Stimulated activated CD8-positive, alpha-beta memory T cell treated with anti-CD3 and anti-CD28 coated beads, Interleukin-4, amount 100 ng/mL, for 4 hours (primary cell): ENCODE results near the gene C16orf96.
"Not testable (repeated sequence)": the region's sequence is repeated elsewhere in the genome, so short reads cannot be mapped to it uniquely, and the experiment has no call there.

Experiments
- DNase-seq, 2 donors: peaks; one replicate each; pipeline ENCODE4 v3.0.0-alpha.2; 2020; ENCODE audit warnings: low read depth in 2 of 2, low spot score in 1 of 2

The C16orf96 gene

GRCh38 chr16:4564661-4565267, 8.6 kb downstream of the C16orf96 start:
- no peak for DNase-seq

GRCh38 chr16:4566144-4566543, 10.0 kb downstream of the C16orf96 start:
- DNase-seq: no peak

- DNase-seq: no peak
These were observed 13.9 kb downstream of the C16orf96 start for GRCh38 chr16:4570086-4570485.

- DNase-seq: no peak
These were observed 14.7 kb downstream of the C16orf96 start for GRCh38 chr16:4570688-4571321.

- no peak for DNase-seq
These were observed 16.6 kb downstream of the C16orf96 start for GRCh38 chr16:4572715-4573114.

- DNase-seq: not testable (repeated sequence)
These were observed 17.8 kb downstream of the C16orf96 start for GRCh38 chr16:4573926-4574325.

GRCh38 chr16:4574919-4575705, 19.0 kb downstream of the C16orf96 start:
- no peak for DNase-seq

GRCh38 chr16:4576008-4576407, 19.9 kb downstream of the C16orf96 start:
- DNase-seq: no peak

GRCh38 chr16:4578961-4579530, 22.9 kb downstream of the C16orf96 start:
- no peak for DNase-seq

GRCh38 chr16:4580250-4580649, 24.1 kb downstream of the C16orf96 start:
- no peak for DNase-seq

- DNase-seq: no peak
These were observed 27.8 kb downstream of the C16orf96 start for GRCh38 chr16:4583906-4584305.

- no peak for DNase-seq
These were observed 30.2 kb downstream of the C16orf96 start for GRCh38 chr16:4586291-4586690.

GRCh38 chr16:4588386-4588785, 32.2 kb downstream of the C16orf96 start:
- no peak for DNase-seq

- no peak for DNase-seq
These were observed 32.8 kb downstream of the C16orf96 start for GRCh38 chr16:4588961-4589360.

- no peak for DNase-seq
These were observed 35.1 kb downstream of the C16orf96 start for GRCh38 chr16:4591191-4591590.

- no peak for DNase-seq
These were observed 35.7 kb downstream of the C16orf96 start for GRCh38 chr16:4591706-4592470.

- DNase-seq: no peak
These were observed 36.9 kb downstream of the C16orf96 start for GRCh38 chr16:4593086-4593485.

GRCh38 chr16:4594433-4595410, 38.6 kb downstream of the C16orf96 start:
- no peak for DNase-seq

- DNase-seq: no peak
These were observed 41.0 kb downstream of the C16orf96 start for GRCh38 chr16:4597174-4597573.

- DNase-seq: no peak
These were observed 42.9 kb downstream of the C16orf96 start for GRCh38 chr16:4599037-4599436.
